ENCODE data around the gene BOD1L1.

Gene BOD1L1

DNA sequence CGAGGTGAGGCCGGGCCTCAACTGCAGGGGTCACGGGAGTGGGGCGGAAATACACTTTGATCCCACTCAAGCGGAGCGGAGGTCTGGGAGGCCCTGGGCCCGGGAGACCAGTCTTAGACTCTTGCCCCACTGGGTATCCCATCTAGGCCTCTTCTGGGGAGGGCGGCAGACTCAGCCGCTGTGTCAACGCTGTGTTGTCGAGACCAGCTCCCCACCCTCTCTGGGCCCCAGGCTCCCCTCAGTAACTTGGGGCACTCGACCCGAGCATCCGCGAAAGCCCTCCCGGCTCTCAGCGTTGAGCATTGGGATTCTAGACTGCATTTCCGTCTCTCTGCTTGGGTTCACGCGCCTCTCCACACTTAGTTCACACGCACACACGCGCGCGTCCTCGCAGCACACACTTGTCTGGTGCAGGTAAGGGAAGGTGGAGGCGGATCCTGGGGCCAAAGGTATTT lies 84.9 kb downstream of the BOD1L1 start:
- Histone ChIP-seq H3K4me1 (ENCODE audit: control insufficient read depth, insufficient read depth, low read length) (peaks cover 16% of the 10 kb centered on the region), H3K4me2 (ENCODE audit: low read length) (peak overlapping the region; percentile 45), H3K9me3 (replicated peaks; ENCODE audit: low read length) (no peaks in the 10 kb centered on the region), H3K27me3 (ENCODE audit: control insufficient read depth, insufficient read depth, low read length) (peaks cover 92% of the 10 kb centered on the region), H3K4me3 (ENCODE audit: low read length) (no peak overlapping the region), H3K36me3 (ENCODE audit: insufficient read depth, low read length) (no peaks in the 10 kb centered on the region), H3K9ac (ENCODE audit: low read depth, low read length) (no peak overlapping the region)

DNA sequence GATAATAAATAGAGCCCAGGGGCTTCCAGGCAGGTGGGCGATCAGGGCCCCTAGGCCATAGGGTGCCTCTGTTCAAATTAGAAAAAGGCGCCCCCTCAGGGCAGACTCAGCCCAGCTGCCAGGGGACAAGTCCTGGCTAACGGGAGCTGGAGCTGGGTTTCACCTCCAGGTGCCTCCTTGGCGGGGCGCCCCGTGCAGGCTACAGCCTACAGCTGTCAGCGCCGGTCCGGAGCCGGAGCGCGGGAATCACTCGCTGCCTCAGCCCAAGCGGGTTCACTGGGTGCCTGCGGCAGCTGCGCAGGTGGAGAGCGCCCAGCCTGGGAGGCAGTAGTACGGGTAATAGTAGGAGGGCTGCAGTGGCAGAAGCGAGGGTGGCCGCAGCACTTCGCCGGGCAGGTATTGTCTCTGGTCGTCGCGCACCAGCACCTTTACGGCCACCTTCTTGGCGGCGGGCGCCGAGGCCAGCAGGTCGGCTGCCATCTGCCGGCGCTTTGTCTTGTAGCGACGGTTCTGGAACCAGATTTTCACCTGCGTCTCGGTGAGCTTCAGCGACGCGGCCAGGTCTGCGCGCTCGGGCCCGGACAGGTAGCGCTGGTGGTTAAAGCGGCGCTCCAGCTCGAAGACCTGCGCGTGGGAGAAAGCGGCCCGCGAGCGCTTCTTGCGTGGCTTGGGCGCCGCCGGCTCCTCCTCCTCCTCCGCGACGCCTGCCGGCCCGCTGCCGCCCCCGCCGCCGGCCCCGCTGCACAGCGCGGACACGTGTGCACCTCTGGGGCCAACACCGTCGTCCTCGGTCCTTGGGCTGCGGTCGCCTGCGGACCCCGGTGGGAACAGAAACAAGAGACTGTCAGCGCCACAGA lies 85.6 kb downstream of the BOD1L1 start:
- no peak overlapping the region for H3K4me3 ChIP-seq (ENCODE audit: low read length)

DNA sequence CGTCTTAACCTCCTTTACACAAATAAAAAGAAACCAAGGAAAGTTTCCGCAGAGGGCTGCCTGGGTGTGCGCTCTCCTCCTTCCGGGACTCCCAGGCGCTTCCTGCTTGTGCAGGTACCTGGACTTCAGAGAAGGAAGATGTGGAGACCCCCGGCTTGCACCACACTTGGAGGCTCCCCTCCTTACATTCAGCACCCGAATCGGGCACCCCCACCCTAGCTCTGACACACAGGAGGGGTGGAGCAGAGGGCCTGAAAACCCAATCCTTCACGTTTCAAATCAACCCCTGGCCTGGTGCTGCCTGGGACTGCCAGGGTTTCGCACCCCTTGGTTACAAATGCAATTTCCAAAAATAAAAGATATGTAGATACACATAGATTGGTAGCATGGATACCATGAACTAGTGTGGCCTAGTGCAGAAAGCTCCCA lies 86.3 kb downstream of the BOD1L1 start:
- Histone ChIP-seq H3K9ac (ENCODE audit: low read depth, low read length) (no peak overlapping the region), H3K36me3 (ENCODE audit: insufficient read depth, low read length) (no peaks in the 10 kb centered on the region), H3K9me3 (replicated peaks; ENCODE audit: low read length) (no peaks in the 10 kb centered on the region), H3K4me3 (ENCODE audit: low read length) (no peak overlapping the region), H3K4me1 (ENCODE audit: control insufficient read depth, insufficient read depth, low read length) (peaks cover 10% of the 10 kb centered on the region), H3K4me2 (ENCODE audit: low read length) (no peak overlapping the region), H3K27me3 (ENCODE audit: control insufficient read depth, insufficient read depth, low read length) (peaks cover 92% of the 10 kb centered on the region)

More for the DNA sequence above, 85.6 kb downstream of the BOD1L1 start:
- Histone ChIP-seq H3K36me3 (ENCODE audit: insufficient read depth, low read length) (no peaks in the 10 kb centered on the region), H3K9ac (ENCODE audit: low read depth, low read length) (no peak overlapping the region), H3K4me1 (ENCODE audit: control insufficient read depth, insufficient read depth, low read length) (peaks cover 12% of the 10 kb centered on the region), H3K27me3 (ENCODE audit: control insufficient read depth, insufficient read depth, low read length) (peaks cover 92% of the 10 kb centered on the region), H3K4me2 (ENCODE audit: low read length) (peak overlapping the region; percentile 45), H3K9me3 (replicated peaks; ENCODE audit: low read length) (no peaks in the 10 kb centered on the region)

DNA sequence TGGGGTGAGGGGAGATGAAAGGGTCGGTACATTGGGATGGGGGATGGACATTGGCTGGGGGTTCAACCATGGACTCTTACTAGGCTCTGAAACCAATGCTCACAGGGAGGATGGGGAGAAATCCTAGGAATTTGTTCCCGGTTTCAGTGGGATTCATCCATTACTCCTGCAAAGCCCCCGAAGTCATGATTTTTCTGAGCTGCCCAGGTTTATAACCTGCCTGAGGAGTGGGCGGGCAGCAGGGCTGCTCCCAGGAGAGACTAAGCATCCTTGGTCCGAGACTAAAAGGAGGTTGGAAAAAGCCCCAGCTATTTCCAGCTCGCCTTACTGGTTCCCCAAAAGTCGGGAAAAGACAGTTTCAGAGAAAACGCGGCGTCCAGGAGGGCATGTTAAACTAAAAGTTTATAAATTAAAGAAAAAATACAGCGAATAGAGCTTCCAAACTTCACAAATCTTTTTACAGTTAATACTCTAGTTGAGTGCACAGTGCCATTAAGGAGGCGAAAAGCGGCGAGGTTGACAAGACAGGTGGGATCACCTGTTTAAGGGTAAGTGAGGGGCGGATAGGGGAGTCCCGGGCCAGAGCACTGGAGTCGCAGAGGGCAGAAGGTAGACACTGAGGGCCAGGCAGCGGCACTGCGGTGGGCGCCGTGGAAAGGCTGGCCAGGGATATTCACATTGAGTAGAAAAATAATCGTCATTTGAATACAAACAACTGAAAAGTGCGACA lies 86.9 kb downstream of the BOD1L1 start:
- Histone ChIP-seq H3K27me3 (ENCODE audit: control insufficient read depth, insufficient read depth, low read length) (peaks cover 92% of the 10 kb centered on the region), H3K4me1 (ENCODE audit: control insufficient read depth, insufficient read depth, low read length) (peaks cover 10% of the 10 kb centered on the region), H3K4me3 (ENCODE audit: low read length) (no peak overlapping the region), H3K9me3 (replicated peaks; ENCODE audit: low read length) (no peaks in the 10 kb centered on the region), H3K36me3 (ENCODE audit: insufficient read depth, low read length) (no peaks in the 10 kb centered on the region), H3K9ac (ENCODE audit: low read depth, low read length) (no peak overlapping the region), H3K4me2 (ENCODE audit: low read length) (no peak overlapping the region)

DNA sequence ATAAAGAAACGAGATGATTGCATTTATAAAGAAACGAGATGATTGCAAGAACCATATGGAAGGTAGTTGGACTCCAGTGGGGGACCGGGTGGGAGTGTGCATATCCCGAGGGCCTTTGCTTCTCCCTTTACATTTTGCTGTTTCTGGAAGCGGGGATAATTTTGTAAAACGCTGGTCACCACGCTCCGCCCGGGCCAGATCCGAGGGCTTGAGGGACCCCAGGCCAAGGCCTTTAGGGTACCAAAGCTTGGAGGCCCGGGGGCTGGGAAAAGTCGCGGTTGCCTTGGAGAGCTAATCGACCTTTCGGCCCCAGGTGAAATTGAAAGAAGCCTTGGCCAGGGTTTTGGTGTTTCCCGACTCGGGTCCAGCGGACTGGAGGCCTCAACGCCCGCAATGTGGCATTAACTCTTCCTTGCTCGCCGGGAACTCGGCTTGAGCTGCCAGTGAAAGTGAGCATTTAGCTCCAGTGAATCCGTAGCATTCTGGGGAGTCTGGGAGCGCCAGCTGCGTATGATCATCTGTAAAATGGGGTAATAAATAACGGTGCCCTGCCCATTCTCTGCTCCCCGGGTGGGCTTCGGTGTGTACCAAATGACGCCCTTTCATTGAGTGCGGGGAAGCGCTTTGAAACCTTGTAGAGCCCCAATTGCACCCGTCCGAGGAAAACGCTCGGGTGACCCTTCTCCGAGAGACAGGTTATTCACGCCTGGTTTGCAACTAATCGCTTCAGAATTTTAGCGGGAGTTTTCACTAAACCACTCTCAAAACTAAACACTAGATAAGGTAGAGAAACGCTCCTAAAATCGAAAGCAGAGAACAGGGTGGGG lies 87.7 kb downstream of the BOD1L1 start:
- Histone ChIP-seq H3K4me3 (ENCODE audit: low read length) (no peak overlapping the region), H3K27me3 (ENCODE audit: control insufficient read depth, insufficient read depth, low read length) (peaks cover 93% of the 10 kb centered on the region), H3K4me1 (ENCODE audit: control insufficient read depth, insufficient read depth, low read length) (peaks cover 6% of the 10 kb centered on the region), H3K36me3 (ENCODE audit: insufficient read depth, low read length) (no peaks in the 10 kb centered on the region), H3K9me3 (replicated peaks; ENCODE audit: low read length) (no peaks in the 10 kb centered on the region), H3K9ac (ENCODE audit: low read depth, low read length) (no peak overlapping the region), H3K4me2 (ENCODE audit: low read length) (peak overlapping the region; percentile 13)

DNA sequence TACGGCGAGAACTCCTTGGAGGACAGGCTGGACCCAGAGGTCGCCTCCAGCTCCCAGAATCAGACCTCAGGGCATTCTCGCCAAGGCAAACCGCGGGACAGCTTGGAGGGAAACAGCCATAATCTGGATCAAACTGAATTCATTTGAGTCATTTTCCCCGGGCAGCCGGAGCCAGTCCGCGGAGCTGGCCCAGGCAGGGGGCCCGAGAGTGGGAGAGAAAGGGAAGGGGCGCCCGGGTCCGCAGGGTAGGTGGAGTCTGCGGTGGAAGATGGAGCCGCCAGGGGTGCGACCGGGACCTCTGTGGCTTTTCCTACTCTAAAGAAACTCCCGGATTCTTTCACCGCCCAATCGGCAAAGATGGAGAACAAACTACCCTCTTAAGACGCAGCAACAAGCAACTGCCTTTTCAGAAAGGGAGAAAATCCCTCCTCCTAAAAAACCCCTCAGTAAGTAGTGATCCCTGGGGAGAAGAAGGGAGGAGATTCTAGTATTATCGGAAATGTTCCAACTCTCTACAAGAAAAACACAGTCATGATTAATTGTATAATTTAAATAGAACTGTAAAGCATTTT lies 88.4 kb downstream of the BOD1L1 start:
- Histone ChIP-seq H3K4me2 (ENCODE audit: low read length) (no peak overlapping the region), H3K36me3 (ENCODE audit: insufficient read depth, low read length) (no peaks in the 10 kb centered on the region), H3K9me3 (replicated peaks; ENCODE audit: low read length) (no peaks in the 10 kb centered on the region), H3K27me3 (ENCODE audit: control insufficient read depth, insufficient read depth, low read length) (peaks cover 98% of the 10 kb centered on the region), H3K4me3 (ENCODE audit: low read length) (no peak overlapping the region), H3K4me1 (ENCODE audit: control insufficient read depth, insufficient read depth, low read length) (peaks cover 5% of the 10 kb centered on the region), H3K9ac (ENCODE audit: low read depth, low read length) (no peak overlapping the region)

DNA sequence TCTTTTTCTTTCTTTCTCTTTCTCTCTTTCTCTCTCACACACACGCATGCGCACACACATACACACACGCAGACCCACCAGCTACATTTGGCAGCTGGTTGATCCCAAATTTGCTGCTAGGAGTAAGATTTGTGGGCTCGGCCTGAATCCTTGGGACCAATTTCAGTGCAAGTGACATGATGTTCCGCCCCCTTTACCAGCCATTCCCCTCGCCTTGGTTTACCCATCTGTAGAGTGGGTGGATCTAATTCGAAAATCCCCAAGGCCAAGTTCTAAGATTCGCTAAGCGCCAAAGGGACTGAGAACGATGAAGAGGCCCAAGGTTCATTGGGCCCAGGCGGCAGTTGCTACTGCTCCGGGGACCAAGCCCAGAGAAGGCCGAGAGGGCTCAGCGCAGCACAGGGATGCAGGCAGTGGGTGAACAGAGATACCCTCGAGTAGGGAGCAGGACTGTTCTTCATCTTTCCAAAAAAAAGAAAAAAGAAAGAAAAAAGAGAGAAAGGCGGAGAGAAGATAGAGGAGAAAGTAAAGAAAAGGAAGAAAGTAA lies 89.0 kb downstream of the BOD1L1 start:
- H3K4me3 ChIP-seq (ENCODE audit: low read length): no peak overlapping the region
- H3K9ac ChIP-seq (ENCODE audit: low read depth, low read length): no peak overlapping the region
- H3K27me3 ChIP-seq (ENCODE audit: control insufficient read depth, insufficient read depth, low read length): peaks cover 98% of the 10 kb centered on the region
- peaks cover 3% of the 10 kb centered on the region for H3K4me1 ChIP-seq (ENCODE audit: control insufficient read depth, insufficient read depth, low read length)
- no peaks in the 10 kb centered on the region for H3K36me3 ChIP-seq (ENCODE audit: insufficient read depth, low read length)
- no peak overlapping the region for H3K4me2 ChIP-seq (ENCODE audit: low read length)
- no peaks in the 10 kb centered on the region for H3K9me3 ChIP-seq (replicated peaks; ENCODE audit: low read length)

DNA sequence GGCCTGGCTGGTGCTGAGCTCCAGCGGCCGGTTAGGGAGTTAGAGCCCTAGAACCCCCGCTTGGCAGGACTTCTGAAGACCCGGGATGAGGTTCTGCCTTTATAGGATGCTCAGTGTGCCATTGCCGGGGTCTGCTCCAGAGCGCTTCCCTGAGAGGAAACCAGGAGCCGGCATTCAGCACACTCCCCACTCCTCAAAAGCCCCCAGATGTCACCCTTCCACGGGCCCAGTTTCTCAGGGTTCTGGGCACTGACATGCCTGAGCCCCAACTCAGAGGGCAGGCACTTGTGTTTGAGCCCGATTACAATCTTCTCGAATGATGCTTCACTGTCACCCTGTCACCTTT lies 89.7 kb downstream of the BOD1L1 start:
- no peaks in the 10 kb centered on the region for H3K36me3 ChIP-seq (ENCODE audit: insufficient read depth, low read length)
- peaks cover 3% of the 10 kb centered on the region for H3K4me1 ChIP-seq (ENCODE audit: control insufficient read depth, insufficient read depth, low read length)
- H3K9ac ChIP-seq (ENCODE audit: low read depth, low read length): no peak overlapping the region
- peaks cover 97% of the 10 kb centered on the region for H3K27me3 ChIP-seq (ENCODE audit: control insufficient read depth, insufficient read depth, low read length)
- no peaks in the 10 kb centered on the region for H3K9me3 ChIP-seq (replicated peaks; ENCODE audit: low read length)
- H3K4me3 ChIP-seq (ENCODE audit: low read length): no peak overlapping the region
- H3K4me2 ChIP-seq (ENCODE audit: low read length): no peak overlapping the region

DNA sequence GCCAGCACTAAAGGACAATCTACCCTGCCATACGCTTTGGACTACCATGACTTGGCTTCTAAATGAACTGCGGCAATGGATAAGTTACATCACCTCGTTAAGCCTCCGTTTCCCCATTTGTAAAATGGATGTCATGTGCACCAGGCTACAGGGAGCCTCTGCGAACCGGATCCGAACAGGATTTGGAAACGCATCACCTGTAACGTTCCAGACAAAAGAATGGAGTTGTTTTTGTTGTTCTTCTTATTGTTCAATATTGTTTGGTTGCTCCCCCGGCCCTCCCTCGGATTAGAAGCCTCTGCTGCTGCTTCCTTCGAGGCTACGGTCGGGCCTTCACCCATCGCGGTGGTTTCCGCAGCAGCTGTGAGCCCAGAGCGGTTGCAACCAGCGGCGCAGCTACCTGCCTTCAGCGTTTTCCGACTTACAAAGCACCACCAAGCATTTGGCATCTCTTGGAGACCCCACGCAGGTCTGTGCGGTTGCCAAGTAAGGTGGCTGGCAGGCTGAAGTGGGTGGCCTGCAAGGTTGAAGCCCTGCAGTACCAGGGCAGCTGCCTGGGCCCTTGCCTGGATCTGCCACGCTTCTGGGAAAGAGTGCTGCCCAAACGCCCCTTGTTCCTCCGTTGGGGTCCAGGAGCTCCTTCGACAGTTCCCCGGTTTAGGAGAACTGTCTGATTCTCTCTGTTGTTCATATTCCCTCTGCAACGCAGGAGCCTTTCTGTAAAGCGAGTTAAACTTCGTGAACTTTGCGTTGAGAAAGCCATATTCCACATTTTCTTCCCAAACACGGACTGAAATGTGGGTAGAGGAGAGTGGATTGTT lies 90.3 kb downstream of the BOD1L1 start:
- Histone ChIP-seq H3K4me2 (ENCODE audit: low read length) (no peak overlapping the region), H3K4me1 (ENCODE audit: control insufficient read depth, insufficient read depth, low read length) (peaks cover 3% of the 10 kb centered on the region), H3K27me3 (ENCODE audit: control insufficient read depth, insufficient read depth, low read length) (peaks cover 98% of the 10 kb centered on the region), H3K4me3 (ENCODE audit: low read length) (no peak overlapping the region), H3K9me3 (replicated peaks; ENCODE audit: low read length) (no peaks in the 10 kb centered on the region), H3K36me3 (ENCODE audit: insufficient read depth, low read length) (no peaks in the 10 kb centered on the region), H3K9ac (ENCODE audit: low read depth, low read length) (no peak overlapping the region)

DNA sequence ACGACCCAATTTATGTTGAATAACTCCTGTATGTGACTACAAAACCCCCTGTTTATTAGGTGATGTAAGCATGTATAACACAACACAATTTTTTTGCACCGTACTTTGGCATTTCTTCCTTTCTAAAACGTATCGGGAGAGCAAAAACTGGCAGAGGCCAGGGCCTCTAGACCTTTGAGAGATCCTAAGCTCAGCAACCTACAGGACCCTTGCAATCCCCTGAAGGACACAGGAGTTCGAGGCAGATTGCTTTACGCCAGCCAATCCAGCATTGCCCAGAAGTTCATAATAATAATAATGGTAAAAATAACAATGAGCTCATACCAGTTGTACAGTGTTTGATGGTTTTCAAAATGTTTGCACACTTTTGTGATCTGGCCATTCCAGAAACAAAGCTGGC lies 90.9 kb downstream of the BOD1L1 start:
- no peaks in the 10 kb centered on the region for H3K9me3 ChIP-seq (replicated peaks; ENCODE audit: low read length)
- H3K4me1 ChIP-seq (ENCODE audit: control insufficient read depth, insufficient read depth, low read length): peaks cover 3% of the 10 kb centered on the region
- H3K4me2 ChIP-seq (ENCODE audit: low read length): no peak overlapping the region
- no peak overlapping the region for H3K9ac ChIP-seq (ENCODE audit: low read depth, low read length)
- H3K4me3 ChIP-seq (ENCODE audit: low read length): no peak overlapping the region
- H3K36me3 ChIP-seq (ENCODE audit: insufficient read depth, low read length): no peaks in the 10 kb centered on the region
- peaks cover 97% of the 10 kb centered on the region for H3K27me3 ChIP-seq (ENCODE audit: control insufficient read depth, insufficient read depth, low read length)

Data from skeletal muscle satellite cell (primary cell).